Neuronal stem cell (in vitro differentiated cells): ENCODE measurements around the gene RAD51B.

Experiments used
- DNase-seq: peaks from one replicate; pipeline ENCODE4 v3.0.0-alpha.2; 2013; ENCODE audit warnings: low spot score
- H2AFZ ChIP-seq: one replicate; pipeline ENCODE4 v1.6.1; 2013; ENCODE audit warnings: mild to moderate bottlenecking, low read length, inconsistent platforms
- H2AK5ac ChIP-seq: 2 replicates; pipeline ENCODE4 v1.6.1; 2013; ENCODE audit warnings: low read depth, mild to moderate bottlenecking, inconsistent platforms, low read length, moderate library complexity, mixed read lengths
- H2BK120ac ChIP-seq: 2 replicates; pipeline ENCODE4 v1.6.1; 2013; ENCODE audit warnings: low read depth, mild to moderate bottlenecking, inconsistent platforms, low read length, moderate library complexity, mixed read lengths
- H2BK12ac ChIP-seq: one replicate; pipeline ENCODE4 v1.6.1; 2013; ENCODE audit warnings: low read length, inconsistent platforms
- H2BK15ac ChIP-seq: 2 replicates; pipeline ENCODE4 v1.6.1; 2013; ENCODE audit warnings: mild to moderate bottlenecking, low read length, inconsistent platforms, mixed read lengths
- H2BK5ac ChIP-seq: one replicate; pipeline ENCODE4 v1.6.1; 2013; ENCODE audit warnings: inconsistent platforms, mild to moderate bottlenecking, low read length, moderate library complexity
- H3K14ac ChIP-seq: one replicate; pipeline ENCODE4 v1.6.1; 2013; ENCODE audit warnings: low read length, inconsistent platforms
- H3K18ac ChIP-seq: 2 replicates; pipeline ENCODE4 v1.6.1; 2013; ENCODE audit warnings: low read length, inconsistent platforms
- H3K23ac ChIP-seq: 2 replicates; pipeline ENCODE4 v1.6.1; 2013; ENCODE audit warnings: low read depth, mild to moderate bottlenecking, mixed read lengths, low read length, inconsistent platforms; ENCODE audit not compliant: poor library complexity
- H3K27ac ChIP-seq: replicated peaks from 3 replicates; pipeline ENCODE4 v1.5.1; 2013; ENCODE audit warnings: low read length, inconsistent platforms
- H3K27me3 ChIP-seq, 3 experiments: 2 replicates each; pipeline ENCODE4 v1.6.1; 2013; ENCODE audit warnings: low read length in 3 of 3, mild to moderate bottlenecking in 2 of 3, inconsistent platforms in 1 of 3, low read depth in 1 of 3, mixed read lengths in 1 of 3, moderate library complexity in 1 of 3; ENCODE audit not compliant: control insufficient read depth in 3 of 3, insufficient read depth in 3 of 3
- H3K36me3 ChIP-seq, 2 donors: replicated peaks in 1 of 2; 2 replicates each; pipeline ENCODE4 v1.6.1; 2013; ENCODE audit warnings: low read length in 2 of 2; ENCODE audit not compliant: control insufficient read depth in 2 of 2, insufficient read depth in 2 of 2
- H3K4ac ChIP-seq: 2 replicates; pipeline ENCODE4 v1.6.1; 2013; ENCODE audit warnings: inconsistent platforms, mild to moderate bottlenecking, low read length, moderate library complexity
- H3K4me1 ChIP-seq, 2 donors: 1 replicate in 1 of 2; 2 replicates in 1 of 2; pipeline ENCODE4 v1.6.1; 2013; ENCODE audit warnings: low read length in 2 of 2, low read depth in 1 of 2; ENCODE audit not compliant: control insufficient read depth in 2 of 2, insufficient read depth in 1 of 2
- H3K4me2 ChIP-seq: one replicate; pipeline ENCODE4 v1.6.1; 2013; ENCODE audit warnings: mild to moderate bottlenecking, low read length, inconsistent platforms; ENCODE audit not compliant: insufficient read depth, poor library complexity, severe bottlenecking
- H3K4me3 ChIP-seq, 2 donors: 2 replicates each; pipeline ENCODE4 v1.5.1; 2013; ENCODE audit warnings: low read length in 2 of 2, mild to moderate bottlenecking in 2 of 2, inconsistent platforms in 1 of 2, moderate library complexity in 1 of 2
- H3K79me1 ChIP-seq: one replicate; pipeline ENCODE4 v1.6.1; 2013; ENCODE audit warnings: low read depth, mild to moderate bottlenecking, inconsistent platforms, low read length, moderate library complexity
- H3K9ac ChIP-seq: one replicate; pipeline ENCODE4 v1.6.1; 2013; ENCODE audit warnings: mild to moderate bottlenecking, low read depth, low read length, inconsistent platforms; ENCODE audit not compliant: poor library complexity
- H3K9me3 ChIP-seq, 2 donors: replicated peaks in 1 of 2; 2 replicates each; pipeline versions ENCODE3 to v1.6.1; 2013; ENCODE audit warnings: low read length in 2 of 2, mild to moderate bottlenecking in 2 of 2, inconsistent platforms in 1 of 2, low read depth in 1 of 2, mixed read lengths in 1 of 2, moderate library complexity in 1 of 2; ENCODE audit not compliant: control insufficient read depth in 2 of 2, insufficient read depth in 1 of 2
- H4K8ac ChIP-seq: one replicate; pipeline ENCODE4 v1.6.1; 2013; ENCODE audit warnings: low read depth, mild to moderate bottlenecking, inconsistent platforms, low read length, moderate library complexity
- H4K91ac ChIP-seq: one replicate; pipeline ENCODE4 v1.6.1; 2013; ENCODE audit warnings: low read length, low read depth, mild to moderate bottlenecking, inconsistent platforms; ENCODE audit not compliant: poor library complexity
- WGBS, 2 donors: extraction: QIAGEN DNeasy Blood & Tissue Kit; methylation state at CpG; one replicate each; pipeline ENCODE4 v1.1.7; 2013; ENCODE audit warnings: missing lambda C conversion rate in 2 of 2, mixed read lengths in 1 of 2; ENCODE audit not compliant: insufficient read length in 2 of 2, insufficient replicate concordance in 1 of 2; ENCODE audit errors: extremely low coverage in 2 of 2; 5-methylcytosine and 5-hydroxymethylcytosine counted together

The RAD51B gene

GRCh38 chr14:68401855-68402254 lies 582.3 kb downstream of the RAD51B start:
- no peak overlapping the region for H2BK5ac ChIP-seq
- H3K23ac ChIP-seq = no peak overlapping the region
- H3K36me3 ChIP-seq = no peaks in the 10 kb centered on the region
- H3K27ac ChIP-seq = no peak overlapping the region
- DNase-seq = no peak
- H4K8ac ChIP-seq = no peak overlapping the region
- H3K14ac ChIP-seq = no peak overlapping the region
- no peak overlapping the region for H2BK15ac ChIP-seq
- H3K4me3 ChIP-seq = no peak overlapping the region
- no peak overlapping the region for H2AFZ ChIP-seq
- H2AK5ac ChIP-seq = no peak overlapping the region
- no peak overlapping the region for H3K4me2 ChIP-seq
- no peak overlapping the region for H4K91ac ChIP-seq
- no CpG with 5 or more reads among the region's 4 CpGs for WGBS, 2 donors
- H3K9ac ChIP-seq = no peak overlapping the region
- no peaks in the 10 kb centered on the region for H3K9me3 ChIP-seq
- H2BK120ac ChIP-seq = no peak overlapping the region
- no peak overlapping the region for H3K18ac ChIP-seq
- no peaks in the 10 kb centered on the region for H3K79me1 ChIP-seq
- no peaks in the 10 kb centered on the region for H3K27me3 ChIP-seq
- no peak overlapping the region for H2BK12ac ChIP-seq
- H3K4me1 ChIP-seq = peaks cover 23 to 29% of the 10 kb centered on the region in 2 donors
- no peak overlapping the region for H3K4ac ChIP-seq

- H3K79me1 ChIP-seq = no peaks in the 10 kb centered on the region
- H2AK5ac ChIP-seq = no peak overlapping the region
- WGBS, 2 donors = no CpG with 5 or more reads among the region's 7 CpGs
- H2BK15ac ChIP-seq = no peak overlapping the region
- no peak overlapping the region for H3K23ac ChIP-seq
- no peaks in the 10 kb centered on the region for H3K9me3 ChIP-seq
- no peak overlapping the region for H2BK5ac ChIP-seq
- H3K4ac ChIP-seq = no peak overlapping the region
- no peak overlapping the region for H3K9ac ChIP-seq
- H3K14ac ChIP-seq = no peak overlapping the region
- H4K91ac ChIP-seq = no peak overlapping the region
- no peak overlapping the region for H4K8ac ChIP-seq
- H3K4me1 ChIP-seq = peaks cover 19 to 25% of the 10 kb centered on the region in 2 donors
- no peak overlapping the region for H3K18ac ChIP-seq
- DNase-seq = no peak
- H3K4me2 ChIP-seq = no peak overlapping the region
- no peak overlapping the region for H3K4me3 ChIP-seq
- no peak overlapping the region for H2AFZ ChIP-seq
- no peak overlapping the region for H3K27ac ChIP-seq
- H3K36me3 ChIP-seq = no peaks in the 10 kb centered on the region
- H2BK12ac ChIP-seq = no peak overlapping the region
- H2BK120ac ChIP-seq = no peak overlapping the region
- no peaks in the 10 kb centered on the region for H3K27me3 ChIP-seq
These were observed 583.0 kb downstream of the RAD51B start for GRCh38 chr14:68402525-68403101.

DNA sequence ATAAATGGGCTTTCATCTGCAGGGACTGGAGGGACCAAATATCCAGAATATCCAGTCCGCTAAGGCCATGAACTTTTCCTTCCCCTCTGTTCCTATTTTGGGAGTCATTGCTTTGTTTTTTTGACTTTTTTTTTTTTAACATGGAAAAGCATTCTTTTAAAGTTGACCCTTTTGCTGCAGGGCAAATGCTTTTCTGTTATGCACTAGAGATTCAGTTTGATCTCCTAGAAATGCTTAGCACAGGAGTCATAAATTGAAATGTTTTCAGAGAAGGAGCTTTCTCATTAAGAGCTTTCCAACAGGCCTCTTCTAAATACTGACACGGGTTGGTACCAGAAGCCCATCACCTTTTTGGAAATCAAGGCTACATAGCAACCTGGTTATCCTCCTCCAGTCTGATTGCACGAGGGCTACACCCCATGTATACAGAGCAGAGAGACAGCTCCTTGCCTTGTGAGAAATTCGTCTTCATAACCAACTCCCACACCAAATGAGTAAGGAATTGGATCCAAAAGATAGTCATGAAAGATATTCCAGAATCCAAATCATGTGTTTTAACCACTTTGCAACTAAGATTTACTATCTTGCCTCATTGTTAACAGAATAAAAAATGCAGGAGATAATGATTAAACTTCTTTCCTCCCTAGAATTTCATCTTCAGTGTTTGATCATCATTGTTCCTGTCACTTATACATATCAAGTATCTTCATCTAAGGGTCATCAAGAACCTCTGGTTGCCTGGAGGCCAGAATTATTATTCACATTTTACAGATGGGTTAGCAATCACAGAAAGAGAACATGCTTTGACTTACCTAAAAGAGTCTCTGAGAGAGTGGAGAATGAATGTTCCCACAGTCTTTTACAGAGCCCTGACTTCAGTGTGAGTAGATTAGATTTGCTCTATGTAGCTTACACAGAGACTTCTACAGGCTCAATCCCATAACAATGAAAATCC lies 583.9 kb downstream of the RAD51B start:
- peaks cover 11 to 16% of the 10 kb centered on the region in 2 donors for H3K4me1 ChIP-seq
- no peak overlapping the region for H4K91ac ChIP-seq
- no peaks in the 10 kb centered on the region for H3K79me1 ChIP-seq
- no peak overlapping the region for H3K14ac ChIP-seq
- H2AFZ ChIP-seq = no peak overlapping the region
- no peak overlapping the region for H2BK5ac ChIP-seq
- no CpG with 5 or more reads among the region's 4 CpGs for WGBS, 2 donors
- no peaks in the 10 kb centered on the region for H3K27me3 ChIP-seq
- H3K27ac ChIP-seq = no peak overlapping the region
- no peak overlapping the region for H2BK12ac ChIP-seq
- no peaks in the 10 kb centered on the region for H3K9me3 ChIP-seq
- H3K9ac ChIP-seq = no peak overlapping the region
- no peak overlapping the region for H2BK120ac ChIP-seq
- no peak overlapping the region for H2BK15ac ChIP-seq
- H3K18ac ChIP-seq = no peak overlapping the region
- no peak overlapping the region for H3K23ac ChIP-seq
- DNase-seq = no peak
- no peaks in the 10 kb centered on the region for H3K36me3 ChIP-seq
- no peak overlapping the region for H3K4me2 ChIP-seq
- H3K4ac ChIP-seq = no peak overlapping the region
- no peak overlapping the region for H4K8ac ChIP-seq
- H3K4me3 ChIP-seq = no peak overlapping the region
- H2AK5ac ChIP-seq = no peak overlapping the region

DNA sequence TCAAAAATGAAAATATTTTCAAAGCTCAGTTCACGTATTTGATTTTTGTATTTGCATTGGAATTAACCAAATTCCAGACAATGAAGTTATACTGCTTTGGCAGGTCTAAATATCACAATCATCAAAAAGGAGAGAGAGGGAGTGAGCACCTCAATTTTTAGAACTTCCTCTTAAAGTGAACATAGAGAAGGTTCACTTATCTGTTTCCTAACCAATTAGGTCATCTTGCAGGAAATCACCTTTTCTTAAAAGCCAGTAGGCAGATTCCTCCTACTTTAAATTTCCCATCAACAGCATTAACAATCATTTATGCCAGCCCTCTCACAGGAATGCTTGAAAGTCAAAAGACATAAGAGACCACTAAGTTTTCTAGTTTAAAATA lies 584.6 kb downstream of the RAD51B start:
- WGBS, 2 donors = no CpG with 5 or more reads among the region's 1 CpG

More for the DNA sequence above, 584.6 kb downstream of the RAD51B start:
- Histone ChIP-seq H3K4me2 (no peak overlapping the region), H3K79me1 (no peaks in the 10 kb centered on the region), H2BK15ac (no peak overlapping the region), H3K9me3 (no peaks in the 10 kb centered on the region), H3K9ac (no peak overlapping the region), H3K23ac (no peak overlapping the region), H3K4ac (no peak overlapping the region), H4K91ac (no peak overlapping the region), H3K4me3 (no peak overlapping the region), H3K36me3 (no peaks in the 10 kb centered on the region), H2BK120ac (no peak overlapping the region), H2AK5ac (no peak overlapping the region), H3K18ac (no peak overlapping the region), H2BK12ac (no peak overlapping the region), H2AFZ (no peak overlapping the region), H3K4me1 (peaks cover 11 to 14% of the 10 kb centered on the region in 2 donors), H4K8ac (no peak overlapping the region), H2BK5ac (no peak overlapping the region), H3K27me3 (no peaks in the 10 kb centered on the region), H3K27ac (no peak overlapping the region), H3K14ac (no peak overlapping the region)
- DNase-seq = no peak
